Esophagus squamous epithelium (tissue), 5 donors: ENCODE measurements around the gene CBX6. TPM values are rescaled to one million over a fixed set of nuclear protein-coding genes. Genes with fewer than 3 reads are reported as not detected.

Experiments
- DNase-seq: peaks from one replicate; lab custom pipeline; 2025; lab: John Stamatoyannopoulos, UW
- H3K27ac ChIP-seq, 4 donors: fragments of 200-600 bp; sonication (generic); one replicate each; pipeline ENCODE4 v1.5.1; 2016 to 2019; ENCODE audit warnings: mild to moderate bottlenecking in 1 of 4
- H3K27me3 ChIP-seq, 4 donors: fragments of 200-600 bp; sonication (generic); 1 replicate in 3 of 4; 2 replicates in 1 of 4; pipeline versions ENCODE4 v1.5.1 to v1.6.0; 2017 to 2021; ENCODE audit warnings: antibody characterized with exemption in 1 of 4
- H3K36me3 ChIP-seq, 3 donors: fragments of 200-600 bp; sonication (generic); one replicate each; pipeline ENCODE4 v1.5.1; 2016 to 2019
- H3K4me1 ChIP-seq, 3 donors: fragments of 200-600 bp; sonication (generic); one replicate each; pipeline ENCODE4 v1.5.1; 2017 to 2019
- H3K4me3 ChIP-seq, 4 donors: fragments of 200-600 bp; sonication (generic); 1 replicate in 3 of 4; 2 replicates in 1 of 4; pipeline ENCODE4 v1.5.1; 2016 to 2019; ENCODE audit warnings: mild to moderate bottlenecking in 2 of 4, moderate library complexity in 1 of 4
- H3K9me3 ChIP-seq, 3 donors: fragments of 200-600 bp; sonication (generic); one replicate each; pipeline ENCODE4 v1.5.1; 2016 to 2019
- POLR2A ChIP-seq, 4 donors: fragments of 450-650 bp; IDR thresholded peaks; one replicate each; pipeline ENCODE4 v1.6.1; 2017; ENCODE audit warnings: antibody characterized with exemption in 4 of 4, mild to moderate bottlenecking in 4 of 4, moderate library complexity in 3 of 4
- WGBS, 2 donors: methylation state at CpG; one replicate each; pipeline ENCODE4 v1.1.5; 2018; 5-methylcytosine and 5-hydroxymethylcytosine counted together
- intact Hi-C: fragments of 100-400 bp; cut with DNase I; formaldehyde crosslinking; loops from one replicate; pipeline ENCODE4 v1.15.0; 2022
- total RNA-seq, 4 donors: library from RNA; depleted of rRNA; stranded (reverse); fragments of >200 nt; gene quantifications; one replicate each; pipeline ENCODE4 v1.1.0, GENCODE V29; 2016
- TF ChIP-seq, protein P1 (sequence below), 6 experiments: fragments of 450-650 bp in 4 of 6; fragments of 200-600 bp in 2 of 6; sonication (generic) in 2 of 6; IDR thresholded peaks; one replicate each; pipeline ENCODE4 v1.5.1; 2016 to 2019; ENCODE audit warnings: antibody characterized with exemption in 6 of 6, mild to moderate bottlenecking in 4 of 6, moderate library complexity in 4 of 6
- donor health status: DM: yes; HTN: yes; CAD: no.

Gene CBX6
- total RNA-seq, 4 donors from 2014 or later = 7.8 to 27.7 (median 11.8) TPM

GRCh38 chr22:38837414-38837928 is 34.5 kb downstream of the CBX6 start:
- Histone ChIP-seq H3K27ac (no peak overlapping the region), H3K27me3 (peaks cover 0 to 50% (median 0%) of the 10 kb centered on the region in 4 donors), H3K4me1 (peaks cover 0 to 16% (median 0%) of the 10 kb centered on the region in 3 donors), H3K36me3 (no peaks in the 10 kb centered on the region), H3K9me3 (no peaks in the 10 kb centered on the region), H3K4me3 (no peak overlapping the region)
- intact Hi-C loops = no loop called here
- WGBS, 2 donors = 71 to 83% methylated on average over 6 of the region's 6 CpGs
- TF ChIP-seq POLR2A (IDR thresholded peaks at IDR 0.05) = no peak
- TF ChIP-seq, protein P1, sequence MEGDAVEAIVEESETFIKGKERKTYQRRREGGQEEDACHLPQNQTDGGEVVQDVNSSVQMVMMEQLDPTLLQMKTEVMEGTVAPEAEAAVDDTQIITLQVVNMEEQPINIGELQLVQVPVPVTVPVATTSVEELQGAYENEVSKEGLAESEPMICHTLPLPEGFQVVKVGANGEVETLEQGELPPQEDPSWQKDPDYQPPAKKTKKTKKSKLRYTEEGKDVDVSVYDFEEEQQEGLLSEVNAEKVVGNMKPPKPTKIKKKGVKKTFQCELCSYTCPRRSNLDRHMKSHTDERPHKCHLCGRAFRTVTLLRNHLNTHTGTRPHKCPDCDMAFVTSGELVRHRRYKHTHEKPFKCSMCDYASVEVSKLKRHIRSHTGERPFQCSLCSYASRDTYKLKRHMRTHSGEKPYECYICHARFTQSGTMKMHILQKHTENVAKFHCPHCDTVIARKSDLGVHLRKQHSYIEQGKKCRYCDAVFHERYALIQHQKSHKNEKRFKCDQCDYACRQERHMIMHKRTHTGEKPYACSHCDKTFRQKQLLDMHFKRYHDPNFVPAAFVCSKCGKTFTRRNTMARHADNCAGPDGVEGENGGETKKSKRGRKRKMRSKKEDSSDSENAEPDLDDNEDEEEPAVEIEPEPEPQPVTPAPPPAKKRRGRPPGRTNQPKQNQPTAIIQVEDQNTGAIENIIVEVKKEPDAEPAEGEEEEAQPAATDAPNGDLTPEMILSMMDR (IDR thresholded peaks at IDR 0.05) = no peak
- DNase-seq = no peak

DNA sequence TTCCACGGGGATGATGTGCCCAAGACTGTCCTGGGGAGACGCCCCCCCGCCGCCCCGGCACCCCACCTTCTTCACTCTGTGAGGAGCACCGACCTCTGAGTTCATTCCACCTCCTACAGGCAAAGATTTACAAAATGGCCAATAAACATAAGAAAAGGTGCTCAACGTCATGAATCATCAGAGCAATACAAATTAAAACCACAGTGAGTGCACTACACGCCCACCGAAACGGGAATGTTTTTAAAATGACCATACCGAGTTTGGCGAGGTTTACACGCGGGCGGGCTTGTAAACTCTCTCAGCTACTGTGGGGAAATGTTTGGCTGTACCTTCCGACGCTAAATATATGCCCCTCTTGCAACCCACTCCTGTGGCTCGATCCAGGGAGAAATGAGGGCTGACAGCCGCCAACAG is 36.1 kb downstream of the CBX6 start:
- Histone ChIP-seq H3K9me3 (no peaks in the 10 kb centered on the region), H3K4me3 (no peak overlapping the region), H3K4me1 (no peaks in the 10 kb centered on the region), H3K36me3 (no peaks in the 10 kb centered on the region), H3K27ac (no peak overlapping the region), H3K27me3 (peaks cover 0 to 34% (median 0%) of the 10 kb centered on the region in 4 donors)
- no peak for DNase-seq
- TF ChIP-seq POLR2A (IDR thresholded peaks at IDR 0.05) = no peak
- TF ChIP-seq, protein P1 (IDR thresholded peaks at IDR 0.05) = no peak
- intact Hi-C loops = no loop called here
- WGBS, 2 donors = 58 to 62% methylated on average over 5 to 9 of the region's 19 CpGs

GRCh38 chr22:38834991-38835390 is 37.0 kb downstream of the CBX6 start:
- H3K27me3 ChIP-seq = peaks cover 0 to 25% (median 0%) of the 10 kb centered on the region in 4 donors
- H3K4me3 ChIP-seq = no peak overlapping the region
- H3K27ac ChIP-seq = no peak overlapping the region
- 86 to 91% methylated on average over 4 of the region's 5 CpGs for WGBS, 2 donors
- H3K36me3 ChIP-seq = no peaks in the 10 kb centered on the region
- H3K9me3 ChIP-seq = no peaks in the 10 kb centered on the region
- no peak for DNase-seq
- intact Hi-C loops = no loop called here
- no peaks in the 10 kb centered on the region for H3K4me1 ChIP-seq
- no peak for TF ChIP-seq POLR2A (IDR thresholded peaks at IDR 0.05)
- TF ChIP-seq, protein P1 (IDR thresholded peaks at IDR 0.05) = no peak

- Histone ChIP-seq H3K36me3 (no peaks in the 10 kb centered on the region), H3K27me3 (peaks cover 0 to 22% (median 0%) of the 10 kb centered on the region in 4 donors), H3K27ac (no peak overlapping the region), H3K4me1 (no peaks in the 10 kb centered on the region), H3K4me3 (no peak overlapping the region), H3K9me3 (no peaks in the 10 kb centered on the region)
- no peak for DNase-seq
- no peak for TF ChIP-seq POLR2A (IDR thresholded peaks at IDR 0.05)
- TF ChIP-seq, protein P1 (IDR thresholded peaks at IDR 0.05) = no peak
- intact Hi-C loops = no loop called here
- WGBS, 2 donors = 89 to 90% methylated on average over 11 to 12 of the region's 13 CpGs
Observed at GRCh38 chr22:38834215-38834953, 37.6 kb downstream of the CBX6 start.

- H3K4me1 ChIP-seq = no peaks in the 10 kb centered on the region
- H3K27ac ChIP-seq = no peak overlapping the region
- H3K4me3 ChIP-seq = no peak overlapping the region
- no peak for DNase-seq
- H3K9me3 ChIP-seq = no peaks in the 10 kb centered on the region
- no peaks in the 10 kb centered on the region for H3K36me3 ChIP-seq
- intact Hi-C loops = no loop called here
- TF ChIP-seq, protein P1 (IDR thresholded peaks at IDR 0.05) = no peak
- no peak for TF ChIP-seq POLR2A (IDR thresholded peaks at IDR 0.05)
- 50 to 78% methylated on average over 1 of the region's 3 CpGs for WGBS, 2 donors
- peaks cover 0 to 22% (median 0%) of the 10 kb centered on the region in 4 donors for H3K27me3 ChIP-seq
Observed at GRCh38 chr22:38833061-38833460, 39.0 kb downstream of the CBX6 start.
